Body of pancreas (tissue), 4 donors: ENCODE results near the gene TPST2. TPM values are rescaled to one million over a fixed set of nuclear protein-coding genes. Genes with fewer than 3 reads are reported as not detected.

Experiments used
- ATAC-seq: fragments of 150-250 bp; one replicate; pipeline ENCODE4 v1.9.1; 2016
- DNase-seq, 4 donors: peaks; one replicate each; pipeline ENCODE4 v3.0.0-alpha.2; 2019
- H3K27ac ChIP-seq, 4 donors: fragments of 200-600 bp; sonication (generic); 1 replicate in 3 of 4; 2 replicates in 1 of 4; pipeline versions ENCODE4 v1.5.1 to v1.6.1; 2016 to 2019; ENCODE audit warnings: mild to moderate bottlenecking in 1 of 4, mixed read lengths in 1 of 4, moderate library complexity in 1 of 4
- H3K27me3 ChIP-seq, 2 donors: fragments of 200-600 bp; sonication (generic); one replicate each; pipeline ENCODE4 v1.6.0; 2016; ENCODE audit warnings: mild to moderate bottlenecking in 1 of 2
- H3K36me3 ChIP-seq, 2 donors: fragments of 200-600 bp; sonication (generic); replicated peaks in 1 of 2; 2 replicates each; pipeline ENCODE4 v1.5.1; 2016; ENCODE audit warnings: low read depth in 2 of 2; ENCODE audit not compliant: insufficient read depth in 1 of 2
- H3K4me1 ChIP-seq: fragments of 200-600 bp; sonication (generic); one replicate; pipeline ENCODE4 v1.6.0; 2016
- H3K4me3 ChIP-seq, 2 donors: fragments of 200-600 bp; sonication (generic); 1 replicate in 1 of 2; 2 replicates in 1 of 2; pipeline ENCODE4 v1.5.1; 2016 to 2019
- H3K9me3 ChIP-seq, 3 donors: fragments of 200-600 bp; sonication (generic); 1 replicate in 2 of 3; 2 replicates in 1 of 3; pipeline ENCODE4 v1.5.1; 2016
- CTCF ChIP-seq, 7 experiments: fragments of 450-650 bp in 4 of 7; fragments of 200-600 bp in 3 of 7; sonication (generic) in 3 of 7; IDR thresholded peaks; one replicate each; pipeline ENCODE4 v1.5.1; 2016 to 2019; ENCODE audit warnings: antibody characterized with exemption in 7 of 7
- POLR2A ChIP-seq, 3 donors: fragments of 450-650 bp; IDR thresholded peaks; one replicate each; pipeline ENCODE4 v1.6.1; 2016; ENCODE audit warnings: antibody characterized with exemption in 3 of 3, mild to moderate bottlenecking in 2 of 3
- whole genome bisulfite sequencing, 2 donors: methylation state at CpG; one replicate each; pipeline ENCODE4 v1.1.5; 2017; 5-methylcytosine and 5-hydroxymethylcytosine counted together
- intact Hi-C: fragments of 100-400 bp; cut with DNase I; formaldehyde crosslinking; loops from one replicate; pipeline ENCODE4 v1.15.1; 2023
- total RNA-seq, 2 donors: library from RNA; depleted of rRNA; stranded (reverse); fragments of >200 nt; gene quantifications; one replicate each; pipeline ENCODE4 v1.1.0, GENCODE V29; 2016

TPST2 gene
- total RNA-seq, 2 donors from 2014 or later = 547 to 586 TPM

- peaks cover 50% of the 10 kb centered on the region for H3K4me1 ChIP-seq
- intact Hi-C loops = no loop called here
- TF ChIP-seq CTCF (IDR thresholded peaks at IDR 0.05) (no peak), POLR2A (IDR thresholded peaks at IDR 0.05) (no peak)
- peaks cover 0 to 3% of the 10 kb centered on the region in 2 donors for H3K36me3 ChIP-seq
- DNase-seq (peak in 1 of 4 donors; percentile 30), ATAC-seq (no peak)
- peak overlapping the region; percentile 27 to 80 (median 52) for H3K27ac ChIP-seq
- no peaks in the 10 kb centered on the region for H3K27me3 ChIP-seq
- whole genome bisulfite sequencing, 2 donors = 36 to 44% methylated on average over 4 of the region's 4 CpGs
- H3K9me3 ChIP-seq = no peaks in the 10 kb centered on the region
- H3K4me3 ChIP-seq = no peak overlapping the region
Measured at GRCh38 chr22:26524870-26525269, 65.1 kb downstream of the TPST2 start.

- Histone ChIP-seq H3K27ac (no peak overlapping the region), H3K4me3 (no peak overlapping the region), H3K27me3 (no peaks in the 10 kb centered on the region), H3K9me3 (no peaks in the 10 kb centered on the region), H3K4me1 (peaks cover 45% of the 10 kb centered on the region), H3K36me3 (peaks cover 0 to 3% of the 10 kb centered on the region in 2 donors)
- WGBS, 2 donors = 91 to 92% methylated on average over 3 to 4 of the region's 4 CpGs
- DNase-seq (no peak), ATAC-seq (no peak)
- no peak for TF ChIP-seq POLR2A (IDR thresholded peaks at IDR 0.05)
- intact Hi-C loops = no loop called here
Measured at GRCh38 chr22:26522592-26522991, 67.3 kb downstream of the TPST2 start.

GRCh38 chr22:26522012-26522411, 67.9 kb downstream of the TPST2 start:
- DNase-seq (no peak), ATAC-seq (no peak)
- H3K9me3 ChIP-seq = no peaks in the 10 kb centered on the region
- peaks cover 0 to 3% of the 10 kb centered on the region in 2 donors for H3K36me3 ChIP-seq
- H3K4me1 ChIP-seq = peaks cover 44% of the 10 kb centered on the region
- no peaks in the 10 kb centered on the region for H3K27me3 ChIP-seq
- no peak for TF ChIP-seq POLR2A (IDR thresholded peaks at IDR 0.05)
- TF ChIP-seq CTCF (IDR thresholded peaks at IDR 0.05) = no peak
- H3K4me3 ChIP-seq = no peak overlapping the region
- 95 to 97% methylated on average over 2 of the region's 2 CpGs for WGBS, 2 donors
- intact Hi-C loops = no loop called here
- no peak overlapping the region for H3K27ac ChIP-seq

- Histone ChIP-seq H3K4me3 (no peak overlapping the region), H3K27ac (peak overlapping the region in 3 of 4 donors; percentile 82 to 88 (median 83)), H3K27me3 (no peaks in the 10 kb centered on the region), H3K9me3 (no peaks in the 10 kb centered on the region), H3K36me3 (no peaks in the 10 kb centered on the region), H3K4me1 (peaks cover 63% of the 10 kb centered on the region)
- ATAC-seq (no peak), DNase-seq (no peak)
- intact Hi-C loops = no loop called here
- TF ChIP-seq POLR2A (IDR thresholded peaks at IDR 0.05) (no peak), CTCF (IDR thresholded peaks at IDR 0.05) (no peak)
- 81 to 87% methylated on average over 5 of the region's 5 CpGs for WGBS, 2 donors
Measured at GRCh38 chr22:26517429-26517828, 72.5 kb downstream of the TPST2 start.

GRCh38 chr22:26516503-26516902, 73.4 kb downstream of the TPST2 start:
- Histone ChIP-seq H3K9me3 (no peaks in the 10 kb centered on the region), H3K4me3 (no peak overlapping the region), H3K27me3 (no peaks in the 10 kb centered on the region), H3K4me1 (peaks cover 67% of the 10 kb centered on the region), H3K36me3 (no peaks in the 10 kb centered on the region), H3K27ac (peak overlapping the region in 3 of 4 donors; percentile 82 to 88 (median 83))
- peak; percentile 25 for ATAC-seq
- WGBS, 2 donors = 28 to 50% methylated on average over 1 of the region's 1 CpG
- DNase-seq = peak in 3 of 4 donors; percentile 52 to 62 (median 61)
- TF ChIP-seq CTCF (IDR thresholded peaks at IDR 0.05) (no peak), POLR2A (IDR thresholded peaks at IDR 0.05) (no peak)
- intact Hi-C loops = no loop called here
